ENCODE measurements around the gene ZNF235.
"Not testable (repeated sequence)": the region's sequence is repeated elsewhere in the genome, so short reads cannot be mapped to it uniquely, and the experiment has no call there.

The ZNF235 gene

DNA sequence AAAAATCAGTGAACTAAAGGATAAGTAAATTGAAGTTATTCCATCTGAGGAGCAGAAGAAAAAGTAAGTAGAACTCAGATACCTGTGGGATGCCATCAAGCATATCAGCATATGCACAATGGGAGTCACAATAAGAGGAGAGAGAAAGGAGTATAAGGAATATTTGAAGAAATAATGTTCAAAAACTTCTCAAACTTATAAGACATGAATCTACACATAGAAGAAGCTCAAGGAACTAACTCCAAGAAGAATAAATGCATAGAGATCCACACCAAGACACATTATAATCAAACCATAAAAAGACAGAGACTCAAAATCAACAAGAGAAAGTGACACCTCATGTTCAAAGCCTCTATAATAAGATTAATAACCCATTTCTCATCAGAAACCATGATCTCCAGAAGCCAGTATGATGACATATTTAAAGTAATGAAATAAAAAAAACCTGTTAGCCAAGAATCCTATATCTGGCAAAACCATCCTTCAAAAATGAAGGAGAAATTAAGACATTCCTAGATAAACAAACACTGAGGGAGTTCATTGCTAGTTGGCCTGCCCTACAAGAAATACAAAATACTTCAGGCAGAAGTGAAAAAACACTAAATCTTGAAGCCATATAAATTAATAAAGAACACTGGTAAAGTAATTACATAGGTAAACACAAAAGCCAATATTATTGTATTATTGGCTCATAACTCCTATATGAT lies 49.0 kb downstream of the ZNF235 start:
- DNase-seq (ENCODE audit: low read depth in 2 of 2) = no peak

DNA sequence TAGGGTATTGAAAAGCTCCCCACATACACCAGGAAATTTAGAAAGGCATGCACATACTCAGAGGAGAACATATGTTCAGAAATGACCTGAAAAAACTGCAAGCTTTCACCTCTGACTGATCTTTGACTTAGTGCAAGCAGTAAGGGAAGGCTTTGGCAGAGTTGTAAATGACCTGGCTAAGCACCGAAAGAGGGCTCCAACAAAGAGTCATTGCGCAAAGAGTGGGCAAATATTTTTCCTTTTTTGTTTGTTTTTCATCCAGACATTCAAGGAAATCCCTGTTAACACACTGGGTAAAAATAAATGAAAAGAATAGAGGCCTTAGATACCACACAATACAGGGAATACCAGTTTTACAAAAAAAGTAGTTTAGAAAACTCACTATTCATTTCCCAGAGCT lies 50.3 kb downstream of the ZNF235 start:
- no peak for DNase-seq (ENCODE audit: low read depth in 2 of 2)

DNA sequence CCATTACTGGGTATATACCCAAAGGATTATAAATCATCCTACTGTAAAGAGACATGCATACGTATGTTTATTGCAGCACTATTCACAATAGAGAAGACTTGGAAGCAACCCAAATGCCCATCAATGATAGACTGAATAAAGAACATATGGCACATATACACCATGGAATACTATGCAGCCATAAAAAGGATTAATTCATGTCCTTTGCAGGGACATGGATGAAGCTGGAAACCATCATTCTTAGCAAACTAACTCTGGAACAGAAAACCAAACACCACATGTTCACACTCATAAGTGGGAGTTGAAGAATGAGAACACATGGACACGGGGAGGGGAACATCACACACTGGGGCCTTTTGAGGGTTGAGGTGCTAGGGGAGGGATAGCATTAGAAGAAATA lies 51.4 kb downstream of the ZNF235 start:
- not testable (repeated sequence) for DNase-seq (ENCODE audit: low read depth in 2 of 2)

DNA sequence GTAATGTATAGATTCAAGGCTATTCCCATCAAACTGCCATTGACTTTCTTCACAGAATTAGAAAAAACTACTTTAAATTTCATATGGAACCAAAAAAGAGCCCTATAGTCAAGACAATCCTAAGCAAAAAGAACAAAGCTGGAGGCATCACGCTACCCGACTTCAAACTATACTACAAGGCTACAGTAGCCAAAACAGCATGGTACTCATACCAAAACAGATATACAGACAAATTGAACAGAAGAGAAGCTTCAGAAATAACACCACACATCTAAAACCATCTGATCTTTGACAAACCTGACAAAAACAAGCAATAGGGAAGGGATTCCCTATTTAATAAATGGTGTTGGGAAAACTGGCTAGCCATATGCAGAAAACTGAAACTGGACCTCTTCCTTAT lies 52.5 kb downstream of the ZNF235 start:
- DNase-seq (ENCODE audit: low read depth in 2 of 2) = not testable (repeated sequence)

DNA sequence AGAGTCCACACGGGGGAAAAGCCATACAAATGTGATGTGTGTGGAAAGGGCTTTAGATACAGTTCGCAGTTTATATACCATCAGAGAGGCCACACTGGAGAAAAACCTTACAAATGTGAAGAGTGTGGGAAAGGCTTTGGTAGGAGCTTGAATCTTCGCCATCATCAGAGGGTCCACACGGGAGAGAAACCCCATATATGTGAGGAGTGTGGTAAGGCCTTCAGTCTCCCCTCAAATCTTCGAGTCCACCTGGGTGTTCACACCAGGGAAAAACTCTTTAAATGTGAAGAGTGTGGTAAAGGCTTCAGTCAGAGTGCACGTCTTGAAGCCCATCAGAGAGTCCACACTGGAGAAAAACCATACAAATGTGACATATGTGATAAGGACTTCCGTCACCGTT lies 68.4 kb downstream of the ZNF235 start:
- DNase-seq (ENCODE audit: low read depth in 2 of 2) = no peak

Measured in stimulated activated CD8-positive, alpha-beta memory T cell treated with anti-CD3 and anti-CD28 coated beads, Interleukin-15, amount 100 ng/mL, for 48 hours (primary cell).